Embryonic facial prominence (tissue), 1 donor: ENCODE results near the gene SLC11A1.

Experiments
- DNase-seq: peaks from one replicate; pipeline ENCODE4 v3.0.0-alpha.2; 2016; ENCODE audit errors: extremely low spot score

SLC11A1 gene

DNA sequence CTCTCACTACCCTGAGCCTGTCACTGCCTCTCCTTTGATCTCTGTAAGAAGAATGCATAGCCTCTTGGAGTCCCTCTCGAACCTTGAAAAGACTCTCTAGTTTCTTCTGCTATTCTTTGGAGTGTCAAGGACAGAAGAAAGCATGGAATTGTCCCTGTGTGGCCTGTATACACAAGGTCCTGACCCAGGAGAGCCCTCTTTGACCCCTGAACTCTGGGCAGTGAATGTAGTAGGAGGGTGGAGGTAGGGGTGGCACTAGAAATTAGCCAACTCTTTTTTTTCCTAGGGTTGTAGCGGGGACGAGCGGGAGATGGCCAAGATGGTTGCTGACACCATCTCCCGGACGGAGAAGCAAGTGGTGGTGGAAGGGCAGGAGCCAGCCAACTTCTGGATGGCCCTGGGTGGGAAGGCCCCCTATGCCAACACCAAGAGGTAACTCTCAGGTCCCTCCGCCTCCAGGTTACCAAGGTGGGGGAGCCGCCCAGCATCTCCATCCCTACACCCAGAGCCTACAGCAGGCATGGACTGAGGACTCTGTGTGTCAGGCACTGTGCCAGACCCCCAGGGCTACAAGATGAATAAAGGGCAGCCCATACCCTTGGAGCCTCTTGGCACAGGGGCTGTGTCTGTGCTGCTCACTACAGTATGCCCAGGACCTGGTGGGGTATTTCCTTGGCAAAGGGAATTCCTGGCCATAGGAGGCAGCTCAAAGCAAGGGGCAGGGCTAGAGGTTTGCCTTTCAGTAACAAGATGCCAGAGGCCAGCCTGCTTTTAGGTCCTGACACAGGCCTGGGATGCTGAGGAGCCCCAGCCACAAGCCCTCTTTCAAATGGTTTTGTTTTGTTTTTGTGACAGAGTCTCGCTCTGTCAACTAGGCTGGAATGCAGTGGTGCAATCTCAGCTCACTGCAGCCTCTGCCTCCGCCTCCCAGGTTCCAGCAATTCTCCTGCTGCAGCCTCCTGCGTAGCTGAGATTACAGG is 53.2 kb downstream of the SLC11A1 start:
- no peak for DNase-seq

DNA sequence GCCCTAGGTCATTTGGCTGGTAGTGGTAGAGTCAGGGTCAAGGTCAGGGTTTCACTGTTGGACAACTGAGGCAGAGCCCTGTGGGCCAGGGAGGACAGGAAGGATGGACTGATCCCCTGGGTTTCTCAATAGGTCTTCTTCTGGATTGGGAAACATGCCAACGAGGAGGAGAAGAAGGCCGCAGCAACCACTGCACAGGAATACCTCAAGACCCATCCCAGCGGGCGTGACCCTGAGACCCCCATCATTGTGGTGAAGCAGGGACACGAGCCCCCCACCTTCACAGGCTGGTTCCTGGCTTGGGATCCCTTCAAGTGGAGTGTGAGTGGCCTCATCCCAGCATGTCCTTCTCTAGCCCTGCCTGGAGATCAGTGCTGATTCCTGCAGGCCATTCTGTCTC is 54.9 kb downstream of the SLC11A1 start:
- no peak for DNase-seq

DNA sequence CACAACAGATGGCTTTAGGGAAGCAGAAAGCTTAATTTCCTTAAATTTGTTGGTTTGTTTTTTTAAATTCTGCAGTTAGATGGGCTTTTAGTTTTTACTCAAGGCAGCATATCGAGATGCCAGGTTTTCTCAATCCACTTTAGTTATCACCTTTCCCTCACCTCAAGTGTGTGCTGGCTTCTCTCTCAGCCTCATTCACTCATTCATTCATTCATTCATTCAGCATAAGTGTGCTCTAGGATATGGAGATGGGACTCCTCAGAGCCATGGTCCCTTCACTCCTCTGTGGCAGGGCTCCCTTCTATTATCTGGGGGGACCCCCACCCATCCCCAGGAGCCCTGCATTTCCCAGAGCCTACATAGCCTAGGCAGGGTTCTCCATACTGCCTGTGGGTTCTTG is 55.9 kb downstream of the SLC11A1 start:
- DNase-seq: no peak

DNA sequence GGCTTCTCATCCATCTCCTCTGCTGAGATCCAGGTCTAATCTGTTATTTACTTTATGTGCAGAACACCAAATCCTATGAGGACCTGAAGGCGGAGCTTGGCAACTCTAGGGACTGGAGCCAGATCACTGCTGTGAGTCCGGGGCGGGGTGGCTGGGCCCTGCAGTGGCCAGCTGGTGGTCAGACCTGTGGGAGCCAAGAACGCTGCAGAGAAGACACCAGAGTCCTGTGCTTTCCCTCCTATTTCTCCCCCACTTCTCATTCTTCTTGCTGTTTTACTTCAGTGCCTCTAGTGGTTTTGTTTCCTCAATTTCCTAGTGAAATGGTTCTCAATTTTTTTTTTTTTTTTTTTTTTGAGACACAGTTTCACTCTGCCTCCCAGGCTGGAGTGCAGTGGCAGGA is 56.5 kb downstream of the SLC11A1 start:
- no peak for DNase-seq

DNA sequence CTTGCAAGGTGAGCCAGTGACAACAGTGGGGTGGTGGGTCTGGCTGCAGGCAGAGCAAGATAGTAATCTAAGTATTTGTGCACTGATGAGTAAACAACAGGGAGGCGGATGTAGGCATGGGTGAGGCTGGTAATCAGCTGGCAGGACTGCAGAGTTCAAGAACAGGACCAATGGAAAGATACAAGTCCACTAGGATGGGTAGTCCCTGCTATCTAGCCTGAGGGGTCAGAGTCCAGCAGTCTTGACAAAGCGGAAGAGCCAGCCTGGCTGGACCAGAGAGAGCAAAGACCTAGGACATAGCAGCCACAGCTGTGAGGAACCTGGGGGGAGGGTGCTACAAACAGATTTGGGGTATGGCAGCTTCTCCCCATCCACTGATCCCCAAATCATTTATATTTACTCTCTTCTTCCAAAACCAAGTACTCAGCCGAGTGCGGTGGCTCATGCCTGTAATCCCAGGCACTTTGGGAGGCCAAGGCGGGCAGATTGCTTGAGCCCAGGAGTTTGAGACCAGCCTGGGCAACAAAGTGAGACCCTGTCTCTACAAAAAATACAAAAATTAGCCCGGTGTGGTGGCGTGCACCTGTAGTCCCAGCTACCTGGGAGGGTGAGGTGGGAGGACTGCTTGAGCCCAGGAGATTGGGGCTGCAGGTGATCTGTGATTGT is 62.8 kb downstream of the SLC11A1 start:
- no peak for DNase-seq

DNA sequence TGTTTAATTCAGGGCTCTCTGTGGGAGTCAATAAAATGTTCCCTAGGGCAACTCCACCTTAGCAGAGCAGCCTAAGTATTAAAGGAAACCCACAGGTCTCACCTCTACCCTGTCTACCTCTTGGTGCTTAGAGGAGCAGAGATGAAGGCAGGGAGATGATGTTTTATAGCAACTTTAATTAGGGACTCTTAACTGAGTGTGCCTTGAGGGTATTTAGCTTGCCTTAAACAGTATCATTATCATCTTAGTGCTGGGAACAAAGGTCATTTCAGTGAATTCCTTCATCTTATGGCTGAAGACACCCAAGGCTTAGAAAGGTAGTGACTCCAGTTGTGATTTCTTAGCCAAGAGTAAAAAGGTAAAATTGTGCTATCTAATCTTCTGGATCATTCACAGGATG is 63.5 kb downstream of the SLC11A1 start:
- DNase-seq: no peak
